VCaP (cell line): ENCODE results near the gene RNF10.

ENCODE experiments used
- H3K27ac ChIP-seq: fragments of 450-650 bp; 2 replicates; pipeline ENCODE4 v1.5.1; 2017
- TF ChIP-seq, protein P1 (sequence below): fragments of 450-650 bp; conservative IDR thresholded peaks from 2 replicates; pipeline ENCODE4 v1.5.1; 2017; ENCODE audit warnings: mild to moderate bottlenecking, moderate library complexity

RNF10 gene

DNA sequence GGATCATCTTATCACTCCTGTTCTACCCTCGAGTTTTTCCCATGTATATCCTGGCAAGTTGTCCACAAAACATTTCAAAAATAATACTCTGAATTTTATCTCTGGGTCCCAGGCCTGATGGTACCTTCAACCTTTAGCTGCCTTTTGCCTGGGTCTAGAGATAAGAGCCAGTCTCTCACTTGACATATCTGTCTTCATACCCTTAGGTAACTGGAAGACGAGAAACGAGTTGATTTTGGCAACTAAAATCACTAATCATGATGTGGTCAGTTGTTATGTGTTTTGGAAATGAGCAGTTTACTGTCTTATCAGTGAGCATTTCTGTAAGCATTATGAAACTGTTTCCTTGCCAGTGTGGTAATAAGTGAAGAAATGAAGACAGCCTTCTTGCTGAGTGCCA lies 6.3 kb downstream of the RNF10 start:
- peak overlapping the region; percentile 98 for H3K27ac ChIP-seq
- TF ChIP-seq, protein P1, sequence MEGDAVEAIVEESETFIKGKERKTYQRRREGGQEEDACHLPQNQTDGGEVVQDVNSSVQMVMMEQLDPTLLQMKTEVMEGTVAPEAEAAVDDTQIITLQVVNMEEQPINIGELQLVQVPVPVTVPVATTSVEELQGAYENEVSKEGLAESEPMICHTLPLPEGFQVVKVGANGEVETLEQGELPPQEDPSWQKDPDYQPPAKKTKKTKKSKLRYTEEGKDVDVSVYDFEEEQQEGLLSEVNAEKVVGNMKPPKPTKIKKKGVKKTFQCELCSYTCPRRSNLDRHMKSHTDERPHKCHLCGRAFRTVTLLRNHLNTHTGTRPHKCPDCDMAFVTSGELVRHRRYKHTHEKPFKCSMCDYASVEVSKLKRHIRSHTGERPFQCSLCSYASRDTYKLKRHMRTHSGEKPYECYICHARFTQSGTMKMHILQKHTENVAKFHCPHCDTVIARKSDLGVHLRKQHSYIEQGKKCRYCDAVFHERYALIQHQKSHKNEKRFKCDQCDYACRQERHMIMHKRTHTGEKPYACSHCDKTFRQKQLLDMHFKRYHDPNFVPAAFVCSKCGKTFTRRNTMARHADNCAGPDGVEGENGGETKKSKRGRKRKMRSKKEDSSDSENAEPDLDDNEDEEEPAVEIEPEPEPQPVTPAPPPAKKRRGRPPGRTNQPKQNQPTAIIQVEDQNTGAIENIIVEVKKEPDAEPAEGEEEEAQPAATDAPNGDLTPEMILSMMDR = no peak

DNA sequence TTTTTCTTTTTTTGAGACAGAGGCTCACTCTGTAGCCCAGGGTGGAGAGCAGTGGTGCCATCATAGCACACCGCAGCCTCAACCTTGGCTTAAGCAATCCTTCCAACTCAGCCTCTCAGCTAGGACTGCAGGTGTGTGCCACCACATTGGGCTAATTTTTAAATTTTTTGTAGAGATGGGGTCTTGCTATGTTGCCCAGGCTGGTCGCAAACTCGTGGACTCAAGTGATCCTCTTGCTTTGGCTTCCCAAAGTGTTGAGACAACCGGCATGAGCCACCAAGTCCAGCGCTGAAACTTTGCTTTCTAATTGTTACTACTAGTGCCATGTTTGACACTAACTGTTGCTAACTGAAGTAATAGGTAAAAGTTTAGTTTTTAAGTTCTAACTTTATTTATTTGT lies 8.0 kb downstream of the RNF10 start:
- TF ChIP-seq, protein P1 = no peak
- peak overlapping the region; percentile 98 for H3K27ac ChIP-seq

DNA sequence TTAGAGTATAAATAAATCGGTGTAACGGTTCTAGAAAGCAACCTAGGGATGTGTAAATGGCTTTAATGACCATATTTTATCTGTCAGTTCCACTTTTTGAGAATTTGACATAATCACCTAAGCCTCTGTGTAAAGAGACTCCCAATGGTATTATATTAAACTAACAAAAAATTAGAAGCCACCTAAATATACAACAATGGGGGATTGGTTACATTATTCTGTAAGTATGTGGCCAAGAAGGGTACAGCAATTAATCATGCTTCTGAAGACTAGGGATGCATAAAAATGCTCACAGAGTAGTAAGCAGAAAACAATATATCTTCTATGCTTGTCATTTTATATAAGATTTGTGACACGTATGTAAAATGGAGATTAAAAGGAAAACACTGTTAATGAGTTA lies 10.5 kb downstream of the RNF10 start:
- TF ChIP-seq, protein P1 = no peak
- H3K27ac ChIP-seq = peak overlapping the region; percentile 98

DNA sequence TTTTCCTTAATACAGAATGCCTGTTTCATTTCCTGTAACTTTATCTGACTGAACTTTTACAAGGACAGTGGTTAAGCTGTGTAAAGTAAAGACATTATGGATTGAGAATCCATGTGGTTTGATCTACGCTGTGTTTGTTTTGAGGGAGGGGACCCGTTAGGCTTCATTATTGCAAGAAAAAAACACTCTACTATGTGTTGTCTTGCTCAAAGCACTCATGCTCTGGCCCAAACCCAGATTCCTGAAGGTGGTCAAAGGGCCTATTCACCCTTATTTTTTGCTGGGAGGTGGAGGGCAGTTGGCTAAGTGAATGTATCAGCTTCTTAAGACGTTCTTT lies 11.9 kb downstream of the RNF10 start:
- peak overlapping the region; percentile 98 for H3K27ac ChIP-seq
- TF ChIP-seq, protein P1 = no peak

DNA sequence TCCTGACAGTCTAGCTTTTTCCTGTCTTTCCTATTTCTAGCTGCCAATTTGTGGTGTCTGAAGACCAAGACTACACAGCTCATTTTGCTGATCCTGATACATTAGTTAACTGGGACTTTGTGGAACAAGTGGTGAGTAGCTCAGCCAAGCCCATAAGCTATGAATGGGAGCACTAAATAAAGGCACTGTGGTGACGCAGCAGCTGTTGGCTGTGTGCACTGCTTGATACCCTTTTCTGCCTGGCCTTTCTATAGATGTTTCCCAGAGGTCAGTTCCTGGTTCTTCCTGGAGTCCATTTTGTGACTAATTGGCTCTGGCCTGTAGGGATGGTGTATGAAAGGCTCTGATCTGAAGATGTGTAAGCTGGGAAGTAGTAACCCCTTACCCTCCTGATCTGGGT lies 20.5 kb downstream of the RNF10 start:
- TF ChIP-seq, protein P1 = no peak

DNA sequence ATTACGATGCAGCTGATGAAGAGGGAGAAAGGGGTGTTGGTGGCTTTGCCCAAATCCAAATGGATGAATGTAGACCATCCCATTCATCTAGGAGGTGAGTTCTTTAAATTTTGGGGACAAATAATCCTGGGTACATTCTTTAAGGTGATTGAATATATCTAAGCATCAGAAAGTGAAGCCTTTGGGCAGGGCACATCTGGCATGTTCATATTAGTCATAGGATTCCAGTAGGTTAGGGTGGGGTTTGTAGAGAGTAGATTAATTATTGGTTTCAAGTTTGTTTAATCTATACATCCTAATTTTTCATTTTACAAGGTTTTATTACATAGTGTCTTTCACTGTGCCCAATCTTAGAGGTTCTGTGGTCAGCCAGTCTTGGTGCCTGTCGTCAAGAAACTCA lies 23.4 kb downstream of the RNF10 start:
- H3K27ac ChIP-seq = no peak overlapping the region
- TF ChIP-seq, protein P1 = no peak

More for the DNA sequence above, 20.5 kb downstream of the RNF10 start:
- H3K27ac ChIP-seq = no peak overlapping the region

DNA sequence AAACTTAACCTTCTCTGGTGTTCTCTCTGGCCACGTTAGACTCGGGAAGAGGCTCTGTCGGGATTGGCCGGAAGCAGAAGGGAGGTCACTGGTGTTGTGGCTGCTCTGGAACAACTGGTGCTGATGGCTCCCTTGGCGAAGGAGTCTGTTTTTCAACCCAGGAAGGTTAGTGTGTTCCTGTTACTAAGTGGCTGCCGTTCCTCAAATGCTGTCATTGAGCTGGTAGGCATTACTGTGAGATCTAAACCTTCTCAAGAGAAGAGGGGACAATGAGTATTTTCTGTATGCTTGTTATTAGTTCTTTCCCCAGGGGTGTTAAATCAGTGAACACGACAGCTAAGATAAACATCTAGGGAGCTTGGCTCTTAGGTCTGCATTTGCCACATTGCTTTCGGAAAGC lies 28.8 kb downstream of the RNF10 start:
- H3K27ac ChIP-seq = no peak overlapping the region
- TF ChIP-seq, protein P1 = no peak

DNA sequence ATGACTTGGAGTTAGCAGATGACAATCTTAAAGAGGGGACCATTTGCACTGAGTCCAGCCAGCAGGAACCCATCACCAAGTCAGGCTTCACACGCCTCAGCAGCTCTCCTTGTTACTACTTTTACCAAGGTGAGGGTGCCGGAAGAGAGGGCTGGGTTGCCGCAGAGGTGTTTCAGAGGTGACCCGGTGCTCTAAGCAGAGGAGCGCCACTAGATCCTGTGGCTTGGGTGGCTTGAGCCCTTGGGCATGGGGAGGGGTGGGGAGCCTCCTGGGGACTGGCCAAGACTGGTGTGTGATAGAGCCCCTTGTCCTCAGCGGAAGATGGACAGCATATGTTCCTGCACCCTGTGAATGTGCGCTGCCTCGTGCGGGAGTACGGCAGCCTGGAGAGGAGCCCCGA lies 29.3 kb downstream of the RNF10 start:
- TF ChIP-seq, protein P1 = no peak
- H3K27ac ChIP-seq = no peak overlapping the region
